ENCODE measurements around the gene NRSN2.

DNA sequence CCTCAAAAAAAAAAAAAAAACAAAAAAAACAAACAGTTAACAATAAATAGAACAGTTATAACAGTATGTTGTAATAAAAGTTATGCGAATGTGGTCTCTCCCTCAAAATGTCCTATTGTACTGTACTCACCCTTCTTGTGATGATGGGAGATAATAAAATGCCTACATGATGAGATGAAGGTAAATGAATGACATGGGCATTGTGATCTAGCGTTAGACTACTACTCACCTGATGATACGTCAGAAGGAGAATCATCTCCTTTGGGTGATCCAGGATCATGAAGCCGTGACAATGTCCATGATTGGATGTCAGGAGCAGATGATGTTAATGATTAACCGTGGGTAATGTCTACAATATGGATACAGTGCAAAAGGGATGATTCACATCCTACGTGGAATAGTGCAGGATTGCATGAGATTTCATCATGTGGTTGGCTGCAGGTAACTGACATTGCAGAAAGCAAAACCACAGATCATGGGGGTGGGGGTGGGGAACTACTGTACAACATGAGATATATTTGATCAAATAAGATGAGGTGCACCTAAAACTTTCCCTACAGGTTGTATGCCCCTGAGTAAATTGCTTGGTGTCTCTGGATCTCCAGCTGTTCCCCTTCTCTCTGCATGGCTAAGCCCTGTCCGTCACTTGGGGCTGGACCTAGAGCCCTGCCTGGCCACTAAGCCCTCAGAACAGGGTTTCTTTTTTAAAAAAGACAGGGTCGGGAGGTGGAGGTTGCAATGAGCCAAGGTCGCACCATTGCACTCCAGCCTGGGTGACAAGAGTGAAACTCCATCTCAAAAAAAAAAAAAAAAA lies 55.0 kb downstream of the NRSN2 start:
- TF ChIP-seq POLR2AphosphoS5 (IDR thresholded peaks at IDR 0.05; ENCODE audit: borderline replicate concordance, low read depth, low read length) = no peak
- TF ChIP-seq EZH2 (IDR thresholded peaks at IDR 0.05) = no peak
- no peak for TF ChIP-seq FOXP2 (optimal IDR thresholded peaks at IDR 0.05; ENCODE audit: control extremely low read depth, extremely low read length, insufficient read depth)
